Right atrium auricular region (tissue), 2 donors: ENCODE measurements around the gene RNLS. TPM values are rescaled to one million over a fixed set of nuclear protein-coding genes. Genes with fewer than 3 reads are reported as not detected.
"Not testable (repeated sequence)": the region's sequence is repeated elsewhere in the genome, so short reads cannot be mapped to it uniquely, and the experiment has no call there.

Experiments
- DNase-seq: peaks from one replicate; pipeline ENCODE4 v3.0.0-alpha.2; 2019; ENCODE audit warnings: low spot score
- H3K27ac ChIP-seq, 2 donors: fragments of 200-600 bp; sonication (generic); 1 replicate in 1 of 2; 2 replicates in 1 of 2; pipeline ENCODE4 v1.5.1; 2016 to 2019
- H3K27me3 ChIP-seq, 2 donors: fragments of 200-600 bp; sonication (generic); one replicate each; pipeline versions ENCODE4 v1.5.1 to v1.6.0; 2017 to 2019
- H3K36me3 ChIP-seq: fragments of 200-600 bp; sonication (generic); one replicate; pipeline ENCODE4 v1.5.1; 2016
- H3K4me1 ChIP-seq, 2 donors: fragments of 200-600 bp; sonication (generic); one replicate each; pipeline versions ENCODE4 v1.5.1 to v1.6.0; 2017 to 2019
- H3K4me3 ChIP-seq, 2 donors: fragments of 200-600 bp; sonication (generic); 1 replicate in 1 of 2; 2 replicates in 1 of 2; pipeline ENCODE4 v1.5.1; 2017 to 2019; ENCODE audit warnings: mild to moderate bottlenecking in 1 of 2, moderate library complexity in 1 of 2
- H3K9me3 ChIP-seq, 2 donors: fragments of 200-600 bp; sonication (generic); one replicate each; pipeline ENCODE4 v1.5.1; 2019
- total RNA-seq, 2 donors: library from RNA; depleted of rRNA; stranded (reverse); fragments of >200 nt; gene quantifications; one replicate each; pipeline ENCODE4 v1.1.0, GENCODE V29; 2016
- TF ChIP-seq, protein P1 (sequence below), 2 donors: fragments of 200-600 bp; sonication (generic); IDR thresholded peaks; one replicate each; pipeline ENCODE4 v1.5.1; 2019; ENCODE audit warnings: antibody characterized with exemption in 2 of 2

Gene RNLS
- total RNA-seq, 2 donors from 2014 or later, result 14.9 to 26.8 TPM

DNA sequence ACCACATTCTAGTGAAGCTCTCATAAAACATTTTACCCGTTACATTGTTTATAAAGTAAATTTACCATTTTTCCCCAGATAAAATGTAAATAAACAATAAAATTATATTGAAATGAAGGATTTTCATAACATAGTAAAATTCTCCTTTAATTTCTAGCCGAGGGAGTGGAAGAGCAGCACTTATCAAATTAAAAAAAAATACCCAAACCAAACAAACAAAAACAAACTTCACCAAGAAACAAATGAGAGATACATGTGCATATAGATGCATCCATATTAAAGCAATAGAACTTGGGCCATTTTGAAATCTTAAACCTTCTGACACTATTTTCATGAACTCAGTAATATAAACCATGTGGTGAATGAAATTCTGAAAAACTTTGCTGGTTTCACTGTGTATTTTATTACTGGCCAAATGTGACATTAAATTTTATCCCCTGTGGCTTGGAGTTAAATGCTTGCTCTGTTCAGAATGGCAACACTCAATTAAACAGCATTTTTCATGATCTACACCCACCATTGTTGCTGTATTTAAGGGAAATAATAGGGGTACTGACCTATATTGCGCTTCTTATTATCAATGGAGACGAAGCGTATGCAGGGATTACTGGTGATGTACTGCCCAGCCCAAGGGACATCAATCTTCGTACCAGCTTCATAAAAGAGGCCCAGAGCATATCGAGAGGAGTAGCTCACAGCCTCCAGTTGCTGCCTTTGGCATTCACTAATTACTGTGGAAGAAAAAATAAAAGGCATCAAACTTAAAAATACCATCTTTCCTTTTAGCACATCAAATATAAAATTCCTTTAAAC lies 220.9 kb downstream of the RNLS start:
- TF ChIP-seq, protein P1, sequence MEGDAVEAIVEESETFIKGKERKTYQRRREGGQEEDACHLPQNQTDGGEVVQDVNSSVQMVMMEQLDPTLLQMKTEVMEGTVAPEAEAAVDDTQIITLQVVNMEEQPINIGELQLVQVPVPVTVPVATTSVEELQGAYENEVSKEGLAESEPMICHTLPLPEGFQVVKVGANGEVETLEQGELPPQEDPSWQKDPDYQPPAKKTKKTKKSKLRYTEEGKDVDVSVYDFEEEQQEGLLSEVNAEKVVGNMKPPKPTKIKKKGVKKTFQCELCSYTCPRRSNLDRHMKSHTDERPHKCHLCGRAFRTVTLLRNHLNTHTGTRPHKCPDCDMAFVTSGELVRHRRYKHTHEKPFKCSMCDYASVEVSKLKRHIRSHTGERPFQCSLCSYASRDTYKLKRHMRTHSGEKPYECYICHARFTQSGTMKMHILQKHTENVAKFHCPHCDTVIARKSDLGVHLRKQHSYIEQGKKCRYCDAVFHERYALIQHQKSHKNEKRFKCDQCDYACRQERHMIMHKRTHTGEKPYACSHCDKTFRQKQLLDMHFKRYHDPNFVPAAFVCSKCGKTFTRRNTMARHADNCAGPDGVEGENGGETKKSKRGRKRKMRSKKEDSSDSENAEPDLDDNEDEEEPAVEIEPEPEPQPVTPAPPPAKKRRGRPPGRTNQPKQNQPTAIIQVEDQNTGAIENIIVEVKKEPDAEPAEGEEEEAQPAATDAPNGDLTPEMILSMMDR (IDR thresholded peaks at IDR 0.05), result no peak
- H3K27ac ChIP-seq, result no peak overlapping the region
- DNase-seq, result no peak
- H3K36me3 ChIP-seq, result no peaks in the 10 kb centered on the region
- no peaks in the 10 kb centered on the region for H3K27me3 ChIP-seq
- no peak overlapping the region for H3K4me3 ChIP-seq
- H3K4me1 ChIP-seq, result no peaks in the 10 kb centered on the region
- H3K9me3 ChIP-seq, result no peaks in the 10 kb centered on the region

DNA sequence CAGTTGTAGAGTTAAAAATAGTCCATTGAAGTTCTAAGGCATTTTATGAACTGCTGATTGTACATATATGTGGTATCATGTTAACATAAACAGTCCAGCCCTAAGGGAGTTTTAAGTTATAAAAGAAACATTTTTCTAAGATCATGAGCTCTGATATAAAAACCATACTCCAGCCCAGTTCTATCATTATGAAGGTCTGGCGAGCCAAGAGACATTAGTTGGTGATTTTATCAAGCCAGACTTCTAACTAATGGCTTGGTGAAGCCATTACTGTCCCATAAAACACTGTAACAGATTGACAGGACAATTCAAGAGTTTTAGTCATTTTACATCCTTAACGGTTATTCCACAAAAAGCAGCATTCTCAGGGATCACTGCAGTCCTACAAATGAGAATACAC lies 221.6 kb downstream of the RNLS start:
- H3K27me3 ChIP-seq, result no peaks in the 10 kb centered on the region
- H3K4me1 ChIP-seq, result no peaks in the 10 kb centered on the region
- no peak for DNase-seq
- TF ChIP-seq, protein P1 (IDR thresholded peaks at IDR 0.05), result no peak
- no peak overlapping the region for H3K4me3 ChIP-seq
- no peaks in the 10 kb centered on the region for H3K9me3 ChIP-seq
- H3K27ac ChIP-seq, result no peak overlapping the region
- H3K36me3 ChIP-seq, result no peaks in the 10 kb centered on the region

DNA sequence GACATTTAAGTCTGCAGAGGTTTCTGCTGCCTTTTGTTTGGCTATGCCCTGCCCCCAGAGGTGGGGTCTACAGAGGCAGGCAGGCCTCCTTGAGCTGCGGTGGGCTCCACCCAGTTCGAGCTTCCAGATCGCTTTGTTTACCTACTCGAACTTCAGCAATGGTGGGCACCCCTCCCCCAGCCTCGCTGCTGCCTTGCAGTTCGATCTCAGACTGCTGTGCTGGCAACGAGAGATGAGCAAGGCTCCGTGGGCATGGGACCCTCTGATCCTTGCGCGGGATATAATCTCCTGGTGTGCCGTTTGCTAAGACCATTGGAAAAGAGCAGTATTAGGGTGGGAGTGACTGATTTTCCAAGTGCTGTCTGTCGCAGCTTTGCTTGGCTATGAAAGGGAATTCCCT lies 227.4 kb downstream of the RNLS start:
- DNase-seq, H3K4me1 ChIP-seq, H3K4me3 ChIP-seq, H3K9me3 ChIP-seq, H3K27me3 ChIP-seq, H3K27ac ChIP-seq, H3K36me3 ChIP-seq: not testable (repeated sequence)

- Histone ChIP-seq H3K4me3 (no peak overlapping the region), H3K9me3 (no peaks in the 10 kb centered on the region), H3K27ac (peak overlapping the region in 1 of 2 donors; percentile 36), H3K4me1 (peaks cover 0 to 14% of the 10 kb centered on the region in 2 donors), H3K27me3 (no peaks in the 10 kb centered on the region), H3K36me3 (no peaks in the 10 kb centered on the region)
- DNase-seq, result no peak
- TF ChIP-seq, protein P1 (IDR thresholded peaks at IDR 0.05), result no peak
These were observed 235.4 kb downstream of the RNLS start for GRCh38 chr10:88347597-88348304.

DNA sequence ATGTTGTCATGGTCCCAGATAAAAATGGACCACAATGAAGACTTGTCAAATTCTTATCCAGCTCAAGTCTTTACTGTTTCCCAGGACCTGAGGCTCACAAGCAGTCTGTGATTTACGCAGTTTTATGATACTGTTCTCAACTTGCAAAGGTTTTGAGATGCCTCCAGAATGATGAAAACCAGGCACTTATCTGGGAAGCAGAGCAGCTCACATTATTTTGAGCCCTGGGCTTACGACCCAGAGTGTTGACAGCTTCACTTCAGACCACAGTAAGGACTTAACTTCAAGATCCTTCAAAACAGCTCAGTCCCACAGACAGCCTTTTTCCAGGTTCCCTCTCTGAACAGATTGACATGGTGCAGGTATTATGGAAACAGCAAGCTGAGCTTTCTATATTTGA lies 236.1 kb downstream of the RNLS start:
- TF ChIP-seq, protein P1 (IDR thresholded peaks at IDR 0.05), result no peak
- no peaks in the 10 kb centered on the region for H3K9me3 ChIP-seq
- H3K36me3 ChIP-seq, result no peaks in the 10 kb centered on the region
- peaks cover 0 to 14% of the 10 kb centered on the region in 2 donors for H3K4me1 ChIP-seq
- no peak overlapping the region for H3K4me3 ChIP-seq
- H3K27ac ChIP-seq, result peak overlapping the region in 1 of 2 donors; percentile 36
- H3K27me3 ChIP-seq, result no peaks in the 10 kb centered on the region
- no peak for DNase-seq
